ENCODE results near the gene FBLN7. TPM values are rescaled to one million over a fixed set of nuclear protein-coding genes. Genes with fewer than 3 reads are reported as not detected.

Gene FBLN7
- total and polyA plus RNA-seq, 3 donors from 2014 or later, result 0.79 to 3.3 (median 3.1) TPM

GRCh38 chr2:112175333-112175732 is 37.1 kb downstream of the FBLN7 start:
- no peak for TF ChIP-seq CTCF (IDR thresholded peaks at IDR 0.05)
- TF ChIP-seq POLR2A (IDR thresholded peaks at IDR 0.05), result no peak
- Histone ChIP-seq H3K27me3 (no peaks in the 10 kb centered on the region), H3K27ac (no peak overlapping the region)

GRCh38 chr2:112175958-112176573 is 37.9 kb downstream of the FBLN7 start:
- Histone ChIP-seq H3K27ac (no peak overlapping the region), H3K9me3 (no peaks in the 10 kb centered on the region), H3K4me1 (no peaks in the 10 kb centered on the region), H3K27me3 (no peaks in the 10 kb centered on the region), H3K36me3 (ENCODE audit: low read depth, missing control alignments) (no peaks in the 10 kb centered on the region), H3K4me3 (no peak overlapping the region)
- intact Hi-C loops (cut with DNase I; ENCODE audit: low total_unique reads), result no loop called here
- 93 to 97% methylated on average over 7 of the region's 7 CpGs for WGBS, 2 donors
- no peak for TF ChIP-seq CTCF (IDR thresholded peaks at IDR 0.05)
- no peak for TF ChIP-seq POLR2A (IDR thresholded peaks at IDR 0.05)
- no peak for DNase-seq

More at GRCh38 chr2:112175333-112175732, 37.1 kb downstream of the FBLN7 start:
- intact Hi-C loops (cut with DNase I; ENCODE audit: low total_unique reads), result no loop called here
- no peaks in the 10 kb centered on the region for H3K4me1 ChIP-seq
- DNase-seq, result no peak
- no peak overlapping the region for H3K4me3 ChIP-seq
- WGBS, 2 donors, result 91 to 97% methylated on average over 3 of the region's 3 CpGs
- H3K9me3 ChIP-seq, result no peaks in the 10 kb centered on the region
- no peaks in the 10 kb centered on the region for H3K36me3 ChIP-seq (ENCODE audit: low read depth, missing control alignments)

DNA sequence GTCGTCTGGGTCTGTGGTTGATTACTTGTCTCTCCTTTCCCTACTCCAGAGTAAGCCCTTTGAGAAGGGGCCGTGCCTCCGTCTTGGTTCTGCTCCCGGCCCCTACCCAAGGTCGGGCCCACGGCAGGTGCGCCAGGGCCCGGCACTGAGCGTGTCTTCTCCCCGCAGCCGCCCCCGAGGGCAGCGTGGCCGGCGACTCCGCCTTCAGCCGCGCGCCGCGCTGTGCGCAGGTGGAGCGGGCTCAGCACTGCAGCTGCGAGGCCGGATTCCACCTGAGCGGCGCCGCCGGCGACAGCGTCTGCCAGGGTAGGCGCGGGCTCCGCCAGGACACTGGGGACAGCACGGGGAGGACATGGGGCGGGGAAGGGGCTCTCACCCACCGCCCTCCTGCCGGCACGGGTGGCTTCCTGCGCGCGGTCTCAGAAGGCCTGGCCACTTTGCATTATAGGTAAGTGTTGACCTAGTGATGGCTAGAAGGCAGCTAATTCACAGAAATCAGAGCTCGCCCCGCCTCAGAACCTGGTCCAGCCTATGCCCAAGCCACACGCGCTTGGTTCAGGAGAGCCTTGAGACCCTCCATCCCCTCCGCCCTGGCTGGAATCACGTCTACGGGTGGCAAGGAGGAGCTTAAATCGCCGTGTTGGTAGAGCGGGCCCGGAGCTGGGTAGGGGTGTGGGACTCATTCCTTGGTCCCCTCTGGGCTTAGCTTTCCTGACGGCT is 43.5 kb downstream of the FBLN7 start:
- Histone ChIP-seq H3K4me3 (peak overlapping the region in 1 of 2 donors; percentile 47), H3K4me1 (no peaks in the 10 kb centered on the region), H3K27ac (no peak overlapping the region), H3K9me3 (no peaks in the 10 kb centered on the region), H3K36me3 (ENCODE audit: low read depth, missing control alignments) (no peaks in the 10 kb centered on the region), H3K27me3 (no peaks in the 10 kb centered on the region)
- 7 to 32% methylated on average over 6 to 54 of the region's 54 CpGs for WGBS, 2 donors
- no peak for TF ChIP-seq POLR2A (IDR thresholded peaks at IDR 0.05)
- no peak for TF ChIP-seq CTCF (IDR thresholded peaks at IDR 0.05)
- no peak for DNase-seq
- intact Hi-C loops (cut with DNase I; ENCODE audit: low total_unique reads), result no loop called here

GRCh38 chr2:112182581-112183034 is 44.4 kb downstream of the FBLN7 start:
- no peaks in the 10 kb centered on the region for H3K4me1 ChIP-seq
- H3K27me3 ChIP-seq, result no peaks in the 10 kb centered on the region
- H3K27ac ChIP-seq, result no peak overlapping the region
- TF ChIP-seq CTCF (IDR thresholded peaks at IDR 0.05) (no peak), POLR2A (IDR thresholded peaks at IDR 0.05) (no peak)
- no peak overlapping the region for H3K4me3 ChIP-seq
- no peaks in the 10 kb centered on the region for H3K9me3 ChIP-seq
- intact Hi-C loops (cut with DNase I; ENCODE audit: low total_unique reads), result no loop called here
- 79 to 85% methylated on average over 8 to 17 of the region's 17 CpGs for WGBS, 2 donors
- no peaks in the 10 kb centered on the region for H3K36me3 ChIP-seq (ENCODE audit: low read depth, missing control alignments)
- DNase-seq, result no peak

All from testis (tissue), 3 donors.